HFFc6 (cell line): ENCODE measurements around the gene CEP135. TPM values are rescaled to one million over a fixed set of nuclear protein-coding genes. Genes with fewer than 3 reads are reported as not detected.

Experiments used
- DNase-seq: peaks from one replicate; pipeline ENCODE4 v3.0.0-alpha.2; 2018
- H3K27ac Mint-ChIP-seq: 2 replicates; pipeline ENCODE4 v1.8.0; 2020; ENCODE audit warnings: mild to moderate bottlenecking, mixed read lengths
- H3K27me3 Mint-ChIP-seq: 2 replicates; pipeline ENCODE4 v1.8.0; 2021; ENCODE audit warnings: mild to moderate bottlenecking, moderate library complexity, mixed read lengths; ENCODE audit not compliant: insufficient read depth
- H3K36me3 Mint-ChIP-seq: 2 replicates; pipeline ENCODE4 v1.8.0; 2021; ENCODE audit warnings: low read depth, mixed read lengths
- H3K4me1 Mint-ChIP-seq: 2 replicates; pipeline ENCODE4 v1.8.0; 2020; ENCODE audit warnings: low read depth, mixed read lengths
- H3K4me3 Mint-ChIP-seq: 2 replicates; pipeline ENCODE4 v1.8.0; 2020; ENCODE audit warnings: mild to moderate bottlenecking, moderate library complexity, mixed read lengths
- H3K9me3 Mint-ChIP-seq: 2 replicates; pipeline ENCODE4 v1.8.0; 2020; ENCODE audit warnings: mild to moderate bottlenecking, mixed read lengths
- CTCF ChIP-seq: fragments of 200-600 bp; sonication (generic); IDR thresholded peaks from 2 replicates; pipeline ENCODE4 v1.5.0; 2021; ENCODE audit warnings: antibody characterized with exemption, mild to moderate bottlenecking
- total RNA-seq, 6 experiments: library from RNA; stranded (reverse); fragmentation: NEBNext Ultra II Directional; extraction: Animal tissue kit (Norgen Biotek cat#: 25700); gene quantifications; 2 replicates in 1 of 6; 3 replicates in 5 of 6; pipeline ENCODE4 v1.2.3, GENCODE V29; 2021

The CEP135 gene
- total RNA-seq, 6 experiments from 2014 or later, result 4.3 to 7.0 (median 6.3) TPM

- Mint-ChIP-seq H3K27ac (no peak overlapping the region), H3K36me3 (peaks cover 20% of the 10 kb centered on the region)
These were observed 59.5 kb downstream of the CEP135 start for GRCh38 chr4:56008206-56008605.

GRCh38 chr4:56026596-56026995 lies 77.9 kb downstream of the CEP135 start:
- H3K9me3 Mint-ChIP-seq, result no peaks in the 10 kb centered on the region
- H3K4me3 Mint-ChIP-seq, result no peak overlapping the region

More at GRCh38 chr4:56008206-56008605, 59.5 kb downstream of the CEP135 start:
- Mint-ChIP-seq H3K27me3 (no peaks in the 10 kb centered on the region), H3K9me3 (no peaks in the 10 kb centered on the region), H3K4me3 (no peak overlapping the region), H3K4me1 (no peaks in the 10 kb centered on the region)
- no peak for DNase-seq
- TF ChIP-seq CTCF, result no peak

GRCh38 chr4:56028165-56028564 lies 79.4 kb downstream of the CEP135 start:
- H3K36me3 Mint-ChIP-seq, result peaks cover 13% of the 10 kb centered on the region
- no peaks in the 10 kb centered on the region for H3K9me3 Mint-ChIP-seq
- H3K4me1 Mint-ChIP-seq, result peaks cover 18% of the 10 kb centered on the region
- DNase-seq, result no peak
- no peak overlapping the region for H3K27ac Mint-ChIP-seq
- no peak overlapping the region for H3K4me3 Mint-ChIP-seq
- H3K27me3 Mint-ChIP-seq, result no peaks in the 10 kb centered on the region
- no peak for TF ChIP-seq CTCF

More at GRCh38 chr4:56026596-56026995, 77.9 kb downstream of the CEP135 start:
- Mint-ChIP-seq H3K27me3 (no peaks in the 10 kb centered on the region), H3K4me1 (peaks cover 18% of the 10 kb centered on the region), H3K36me3 (peaks cover 16% of the 10 kb centered on the region), H3K27ac (peak overlapping the region; percentile 19; the same call in 1 of the 2 replicates)
- DNase-seq, result peak; percentile 8
- TF ChIP-seq CTCF, result no peak

GRCh38 chr4:56038487-56039162 lies 89.9 kb downstream of the CEP135 start:
- peaks cover 9% of the 10 kb centered on the region for H3K27me3 Mint-ChIP-seq
- H3K4me1 Mint-ChIP-seq, result no peaks in the 10 kb centered on the region
- no peak overlapping the region for H3K27ac Mint-ChIP-seq

GRCh38 chr4:56040842-56041241 lies 92.1 kb downstream of the CEP135 start:
- H3K9me3 Mint-ChIP-seq, result no peaks in the 10 kb centered on the region
- no peaks in the 10 kb centered on the region for H3K4me1 Mint-ChIP-seq
- no peak for TF ChIP-seq CTCF
- H3K27ac Mint-ChIP-seq, result no peak overlapping the region
- H3K27me3 Mint-ChIP-seq, result peaks cover 12% of the 10 kb centered on the region
- no peak overlapping the region for H3K4me3 Mint-ChIP-seq
- H3K36me3 Mint-ChIP-seq, result no peaks in the 10 kb centered on the region
- DNase-seq, result no peak

More at GRCh38 chr4:56038487-56039162, 89.9 kb downstream of the CEP135 start:
- DNase-seq, result no peak
- no peak overlapping the region for H3K4me3 Mint-ChIP-seq
- TF ChIP-seq CTCF, result no peak
- H3K36me3 Mint-ChIP-seq, result no peaks in the 10 kb centered on the region
- H3K9me3 Mint-ChIP-seq, result no peaks in the 10 kb centered on the region
